Astrocyte (in vitro differentiated cells and primary cell): Measurements from ENCODE around the gene COL9A3. TPM values are rescaled to one million over a fixed set of nuclear protein-coding genes. Genes with fewer than 3 reads are reported as not detected.

Experiments
- DNase-seq: peaks from one replicate; pipeline ENCODE4 v3.0.0-alpha.2; 2010; ENCODE audit warnings: low read depth
- FAIRE-seq: peaks from 2 replicates; lab custom pipeline; 2011; peaks lifted over from hg19 to GRCh38; lab: Jason Lieb, UNC
- H2AFZ ChIP-seq: 2 replicates; pipeline ENCODE4 v1.6.0; 2012; ENCODE audit warnings: low read depth, low read length, inconsistent platforms
- H3K27ac ChIP-seq: 2 replicates; pipeline ENCODE4 v1.5.1; 2011; ENCODE audit warnings: low read depth, low read length, inconsistent platforms
- H3K27me3 ChIP-seq: 2 replicates; pipeline ENCODE4 v1.6.0; 2011; ENCODE audit warnings: low read length, inconsistent platforms; ENCODE audit not compliant: insufficient read depth
- H3K36me3 ChIP-seq: 2 replicates; pipeline ENCODE4 v1.5.1; 2011; ENCODE audit warnings: low read length, inconsistent platforms; ENCODE audit not compliant: insufficient read depth
- H3K4me1 ChIP-seq: 2 replicates; pipeline ENCODE4 v1.5.1; 2011; ENCODE audit warnings: low read length, inconsistent platforms; ENCODE audit not compliant: insufficient read depth
- H3K4me2 ChIP-seq: 2 replicates; pipeline ENCODE4 v1.6.0; 2012; ENCODE audit warnings: low read length, inconsistent platforms
- H3K4me3 ChIP-seq: 2 replicates; pipeline ENCODE4 v1.5.1; 2011; ENCODE audit warnings: low read depth, mild to moderate bottlenecking, low read length, inconsistent platforms; ENCODE audit not compliant: insufficient read depth
- H3K79me2 ChIP-seq: 2 replicates; pipeline ENCODE4 v1.6.0; 2012; ENCODE audit warnings: mild to moderate bottlenecking, low read length, inconsistent platforms; ENCODE audit not compliant: insufficient read depth
- H3K9ac ChIP-seq: 2 replicates; pipeline ENCODE4 v1.6.0; 2012; ENCODE audit warnings: mild to moderate bottlenecking, low read length, inconsistent platforms
- H3K9me3 ChIP-seq: 2 replicates; pipeline ENCODE4 v1.5.1; 2012; ENCODE audit warnings: low read depth, mild to moderate bottlenecking, low read length, inconsistent platforms; ENCODE audit not compliant: insufficient read depth
- H4K20me1 ChIP-seq: 2 replicates; pipeline ENCODE4 v1.6.0; 2012; ENCODE audit warnings: low read length, inconsistent platforms; ENCODE audit not compliant: insufficient read depth
- H3K27ac Mint-ChIP-seq: one replicate; pipeline ENCODE4 v1.8.0; 2021; ENCODE audit warnings: mild to moderate bottlenecking, mixed read lengths; ENCODE audit not compliant: unreplicated experiment
- H3K27me3 Mint-ChIP-seq: one replicate; pipeline ENCODE4 v1.8.0; 2021; ENCODE audit warnings: low read depth, mixed read lengths; ENCODE audit not compliant: unreplicated experiment
- H3K36me3 Mint-ChIP-seq: one replicate; pipeline ENCODE4 v1.8.0; 2021; ENCODE audit warnings: low read depth, mixed read lengths; ENCODE audit not compliant: unreplicated experiment
- H3K4me1 Mint-ChIP-seq: one replicate; pipeline ENCODE4 v1.8.0; 2021; ENCODE audit warnings: low read depth, mixed read lengths; ENCODE audit not compliant: unreplicated experiment
- H3K4me3 Mint-ChIP-seq: one replicate; pipeline ENCODE4 v1.8.0; 2021; ENCODE audit warnings: mild to moderate bottlenecking, moderate library complexity, mixed read lengths; ENCODE audit not compliant: unreplicated experiment
- H3K9me3 Mint-ChIP-seq: one replicate; pipeline ENCODE4 v1.8.0; 2021; ENCODE audit warnings: mild to moderate bottlenecking, mixed read lengths; ENCODE audit not compliant: unreplicated experiment
- CTCF ChIP-seq: IDR thresholded peaks from 2 replicates; pipeline ENCODE4 v1.5.1; 2011; ENCODE audit warnings: low read depth, mild to moderate bottlenecking, inconsistent platforms, low read length, moderate library complexity; ENCODE audit not compliant: insufficient read depth
- EZH2 ChIP-seq: IDR thresholded peaks from 2 replicates; pipeline ENCODE4 v1.6.1; 2012; ENCODE audit warnings: mild to moderate bottlenecking, low read length, inconsistent platforms; ENCODE audit not compliant: insufficient read depth
- total RNA-seq: library from RNA; stranded (reverse); gene quantifications from 2 replicates; pipeline ENCODE4 v1.2.1, GENCODE V29; 2021

Gene COL9A3
- total RNA-seq, 1 donor from 2014 or later: 43.0 TPM

- no peaks in the 10 kb centered on the region for H3K9me3 Mint-ChIP-seq
- no peak for TF ChIP-seq CTCF
- no peak for TF ChIP-seq EZH2
- H3K4me3 ChIP-seq: no peak overlapping the region
- peaks cover 8% of the 10 kb centered on the region for H3K36me3 Mint-ChIP-seq
- H3K79me2 ChIP-seq: no peaks in the 10 kb centered on the region
- H3K36me3 ChIP-seq: peaks cover 3% of the 10 kb centered on the region
- no peaks in the 10 kb centered on the region for H3K27me3 ChIP-seq
- H3K4me1 Mint-ChIP-seq: peaks cover 4% of the 10 kb centered on the region
- DNase-seq (no peak), FAIRE-seq (no peak)
- no peak overlapping the region for H2AFZ ChIP-seq
- no peak overlapping the region for H3K9ac ChIP-seq
- H3K4me2 ChIP-seq: no peak overlapping the region
- H3K27ac ChIP-seq: no peak overlapping the region
- no peaks in the 10 kb centered on the region for H3K9me3 ChIP-seq
- no peak overlapping the region for H3K4me3 Mint-ChIP-seq
- H3K27ac Mint-ChIP-seq: no peak overlapping the region
- H3K27me3 Mint-ChIP-seq: no peaks in the 10 kb centered on the region
- H4K20me1 ChIP-seq: peaks cover 20% of the 10 kb centered on the region
- peaks cover 2% of the 10 kb centered on the region for H3K4me1 ChIP-seq
Measured at GRCh38 chr20:62881662-62882395, 65.0 kb downstream of the COL9A3 start.

- Mint-ChIP-seq H3K27me3 (no peaks in the 10 kb centered on the region), H3K4me1 (peaks cover 10% of the 10 kb centered on the region), H3K9me3 (no peaks in the 10 kb centered on the region), H3K36me3 (peaks cover 12% of the 10 kb centered on the region), H3K27ac (no peak overlapping the region), H3K4me3 (no peak overlapping the region)
- Histone ChIP-seq H2AFZ (no peak overlapping the region), H3K9me3 (no peaks in the 10 kb centered on the region), H3K4me2 (no peak overlapping the region), H3K4me1 (peaks cover 8% of the 10 kb centered on the region), H3K27ac (no peak overlapping the region), H3K36me3 (peaks cover 3% of the 10 kb centered on the region), H3K79me2 (no peaks in the 10 kb centered on the region), H3K4me3 (no peak overlapping the region), H4K20me1 (peaks cover 25% of the 10 kb centered on the region), H3K27me3 (no peaks in the 10 kb centered on the region), H3K9ac (no peak overlapping the region)
- no peak for FAIRE-seq
- no peak for DNase-seq
- TF ChIP-seq CTCF: no peak
- no peak for TF ChIP-seq EZH2
Measured at GRCh38 chr20:62882426-62882825, 65.6 kb downstream of the COL9A3 start.

GRCh38 chr20:62884556-62884955 is 67.7 kb downstream of the COL9A3 start:
- H3K9me3 ChIP-seq: no peaks in the 10 kb centered on the region
- no peak overlapping the region for H3K4me3 ChIP-seq
- FAIRE-seq (no peak), DNase-seq (no peak)
- Mint-ChIP-seq H3K4me3 (no peak overlapping the region), H3K9me3 (no peaks in the 10 kb centered on the region), H3K36me3 (peaks cover 18% of the 10 kb centered on the region), H3K27ac (no peak overlapping the region), H3K27me3 (no peaks in the 10 kb centered on the region), H3K4me1 (peaks cover 16% of the 10 kb centered on the region)
- no peaks in the 10 kb centered on the region for H3K79me2 ChIP-seq
- H3K9ac ChIP-seq: no peak overlapping the region
- H4K20me1 ChIP-seq: peaks cover 43% of the 10 kb centered on the region
- no peak overlapping the region for H3K27ac ChIP-seq
- H3K27me3 ChIP-seq: no peaks in the 10 kb centered on the region
- TF ChIP-seq CTCF (no peak), EZH2 (no peak)
- H2AFZ ChIP-seq: no peak overlapping the region
- peaks cover 3% of the 10 kb centered on the region for H3K36me3 ChIP-seq
- no peak overlapping the region for H3K4me2 ChIP-seq
- peaks cover 19% of the 10 kb centered on the region for H3K4me1 ChIP-seq
